Hematopoietic multipotent progenitor cell treated with erythropoietin and hydrocortisone succinate and interleukin-3 and kit ligand, for 8 days (in vitro differentiated cells): ENCODE measurements around the gene SASH3.
"Not testable (repeated sequence)": the region's sequence is repeated elsewhere in the genome, so short reads cannot be mapped to it uniquely, and the experiment has no call there.

Experiments used
- DNase-seq: peaks from one replicate; pipeline ENCODE4 v3.0.0-alpha.2; 2015

Gene SASH3

GRCh38 chrX:129779747-129780146 lies at the start of gene SASH3:
TSS of gene SASH3 (plus strand) at chrX:129779949. CDS start at chrX:129780098, 149 bp downstream.
- DNase-seq, result peak; percentile 13

- DNase-seq, result no peak
These were observed 48.5 kb upstream of the SASH3 start for GRCh38 chrX:129731228-129731627.

- DNase-seq, result no peak
These were observed 46.9 kb upstream of the SASH3 start for GRCh38 chrX:129732857-129733256.

- no peak for DNase-seq
These were observed 46.4 kb upstream of the SASH3 start for GRCh38 chrX:129733335-129733734.

- peak; percentile 38 for DNase-seq
These were observed 43.3 kb upstream of the SASH3 start for GRCh38 chrX:129736491-129736890.

- DNase-seq, result no peak
These were observed 41.8 kb upstream of the SASH3 start for GRCh38 chrX:129737916-129738315.

- DNase-seq, result no peak
These were observed 41.1 kb upstream of the SASH3 start, which contains the start of gene XPNPEP2 for GRCh38 chrX:129738466-129739308. TSS of gene XPNPEP2 (plus strand) at chrX:129738979. CDS start at chrX:129739214, 235 bp downstream.

GRCh38 chrX:129739578-129739977 lies 40.2 kb upstream of the SASH3 start:
- DNase-seq, result no peak

- peak; percentile 11 for DNase-seq
These were observed 37.6 kb upstream of the SASH3 start for GRCh38 chrX:129741880-129742758.

GRCh38 chrX:129742759-129743152 lies 37.0 kb upstream of the SASH3 start:
- not testable (repeated sequence) for DNase-seq

GRCh38 chrX:129743821-129744220 lies 35.9 kb upstream of the SASH3 start:
- no peak for DNase-seq

- DNase-seq, result no peak
These were observed 34.9 kb upstream of the SASH3 start for GRCh38 chrX:129744861-129745321.

GRCh38 chrX:129746557-129747470 lies 32.9 kb upstream of the SASH3 start:
- DNase-seq, result no peak

- no peak for DNase-seq
These were observed 32.2 kb upstream of the SASH3 start for GRCh38 chrX:129747533-129747932.

- no peak for DNase-seq
These were observed 31.4 kb upstream of the SASH3 start for GRCh38 chrX:129748305-129748704.

GRCh38 chrX:129749069-129749468 lies 30.7 kb upstream of the SASH3 start:
- DNase-seq, result no peak

- no peak for DNase-seq
These were observed 28.8 kb upstream of the SASH3 start for GRCh38 chrX:129750971-129751370.

- no peak for DNase-seq
These were observed 25.4 kb upstream of the SASH3 start for GRCh38 chrX:129754056-129755024.

GRCh38 chrX:129755779-129756650 lies 23.7 kb upstream of the SASH3 start:
- DNase-seq, result no peak

GRCh38 chrX:129759576-129760061 lies 20.1 kb upstream of the SASH3 start:
- peak; percentile 25 for DNase-seq
